GM04503 (cell line): Measurements from ENCODE around the gene MEF2A.

Source experiments
- DNase-seq: peaks from one replicate; pipeline ENCODE4 v3.0.0-alpha.2; 2012; ENCODE audit warnings: low read depth

The MEF2A gene

DNA sequence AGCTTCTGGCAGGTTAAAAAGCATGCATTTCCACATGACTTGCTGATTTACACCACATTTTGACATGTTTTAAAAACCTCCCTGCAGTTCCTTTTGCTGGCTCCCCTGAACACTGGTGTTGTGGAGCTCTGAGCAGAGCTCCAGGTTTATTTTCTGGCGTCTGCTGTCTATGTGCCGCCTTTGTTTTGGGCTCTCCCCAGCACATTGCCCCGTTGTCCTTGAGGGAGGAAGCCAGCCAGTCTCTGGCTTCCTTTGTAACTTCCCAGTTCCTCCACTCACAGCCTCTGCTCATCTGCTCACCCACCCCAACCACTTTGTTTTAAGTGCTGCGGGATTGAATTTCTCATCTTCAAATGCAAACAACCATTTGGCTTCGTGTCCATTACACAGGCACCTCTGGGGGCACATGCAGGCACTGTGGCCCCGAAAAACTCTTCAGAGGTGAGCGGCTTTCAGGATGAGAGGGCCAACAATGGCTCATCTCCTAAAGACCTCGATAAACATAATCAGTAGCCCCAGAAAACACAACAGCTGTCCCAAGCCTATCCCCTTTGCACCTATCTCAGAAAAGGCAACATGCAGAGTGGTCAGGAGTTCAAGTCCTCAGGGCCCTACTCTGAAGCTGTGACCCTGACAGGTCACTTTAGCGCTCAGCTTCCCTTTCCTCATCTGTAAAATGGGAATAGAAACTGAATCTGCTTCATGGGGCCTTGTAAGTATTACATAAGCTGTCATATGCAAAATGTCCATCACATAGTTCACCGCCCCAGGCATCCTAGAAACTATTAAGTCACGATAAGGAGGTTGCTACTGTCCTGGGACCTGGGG is 1.3 kb upstream of the MEF2A start:
- no peak for DNase-seq

GRCh38 chr15:99565049-99565298 is 810 bp upstream of the MEF2A start:
- no peak for DNase-seq

GRCh38 chr15:99566157-99566897 is 543 bp downstream of the MEF2A start:
- DNase-seq, result no peak

DNA sequence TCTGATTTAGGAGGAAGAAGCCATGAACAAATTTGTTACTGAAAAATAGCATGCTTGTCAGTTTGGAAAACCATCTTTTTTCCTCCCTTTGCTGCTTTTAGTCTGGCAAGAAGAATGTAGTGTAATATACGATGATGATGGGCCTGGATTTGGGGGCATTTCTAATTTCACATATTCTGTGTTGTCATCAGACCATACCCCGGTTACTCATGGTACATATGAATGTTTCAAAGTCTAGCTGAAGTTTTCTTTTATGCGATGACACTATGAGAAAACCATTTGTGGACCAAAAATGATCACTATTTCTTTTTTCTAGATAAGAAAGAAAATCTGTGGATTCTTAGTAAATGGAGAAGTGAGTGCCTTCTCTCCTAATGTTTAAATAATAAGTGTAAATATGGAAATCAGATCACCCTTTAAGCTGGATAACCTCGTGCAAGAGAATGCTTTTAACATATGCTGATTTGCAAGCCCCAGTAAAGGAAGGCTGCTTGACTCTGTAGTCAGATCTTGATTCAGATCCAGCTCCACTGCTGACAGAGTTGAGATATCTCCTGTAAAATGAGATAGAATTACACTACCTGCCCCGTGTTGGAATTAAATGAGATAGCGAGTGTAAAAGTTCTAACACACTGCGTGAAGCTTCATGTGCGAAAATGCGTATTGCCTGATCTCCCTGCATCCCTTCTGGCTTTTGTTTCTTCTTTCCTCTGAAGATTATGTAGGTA is 3.0 kb downstream of the MEF2A start:
- DNase-seq, result no peak

DNA sequence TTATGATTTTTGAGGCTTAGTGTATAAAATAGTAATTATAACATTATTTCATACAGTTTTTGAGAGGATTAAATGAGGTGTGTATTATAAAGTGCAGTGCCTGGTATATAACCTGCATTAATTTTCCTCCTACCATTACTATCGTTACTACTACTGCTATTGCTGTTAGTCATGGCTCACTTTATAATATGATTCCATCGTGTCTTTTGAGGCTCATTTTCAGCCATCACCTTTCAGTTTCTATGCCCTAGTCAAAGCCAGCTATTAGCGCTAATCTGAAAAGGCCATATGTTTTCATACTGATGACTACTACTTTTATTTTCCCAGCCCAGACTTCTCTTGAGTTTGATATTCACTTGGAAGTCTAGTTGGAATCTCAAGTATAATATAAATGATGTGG is 5.5 kb downstream of the MEF2A start:
- no peak for DNase-seq

DNA sequence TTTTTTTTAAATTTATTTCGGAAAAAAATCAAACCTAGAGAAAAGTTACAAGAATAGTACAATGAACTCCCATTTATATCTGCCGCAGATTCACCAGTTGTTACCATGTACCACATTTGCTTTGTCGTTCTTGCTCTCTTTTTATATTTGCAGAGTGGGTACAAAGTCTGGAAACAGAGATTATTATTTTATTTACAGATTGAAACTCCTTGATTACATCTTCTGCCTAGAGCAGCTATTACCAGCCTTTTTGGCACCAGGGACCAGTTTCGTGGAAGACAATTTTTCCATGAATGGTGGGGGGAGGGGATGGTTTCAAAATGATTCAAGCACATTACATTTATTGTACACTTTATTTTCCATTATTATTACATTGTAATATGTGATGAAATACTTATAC is 8.3 kb downstream of the MEF2A start:
- no peak for DNase-seq

GRCh38 chr15:99574502-99574901 is 8.7 kb downstream of the MEF2A start:
- DNase-seq, result no peak

DNA sequence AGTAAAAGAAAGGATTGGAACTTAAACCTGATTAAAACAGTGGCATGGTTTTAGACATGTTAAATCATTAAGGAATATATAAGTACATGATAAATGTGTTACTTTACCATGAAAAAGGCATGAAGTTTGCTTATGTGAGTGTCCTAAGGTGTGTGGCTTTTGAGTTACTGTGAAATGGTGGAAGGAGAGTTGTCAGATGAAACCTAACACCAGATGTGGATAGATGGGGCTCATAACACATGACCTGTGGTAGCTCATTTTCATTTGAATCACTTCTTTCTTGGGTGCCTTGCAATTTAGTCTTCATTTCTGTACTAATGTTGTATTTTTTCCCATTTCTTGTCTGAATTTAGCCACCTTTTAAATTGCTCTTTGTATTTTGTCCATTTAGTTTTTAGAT is 13.0 kb downstream of the MEF2A start:
- no peak for DNase-seq

GRCh38 chr15:99580076-99580475 is 14.3 kb downstream of the MEF2A start:
- no peak for DNase-seq

DNA sequence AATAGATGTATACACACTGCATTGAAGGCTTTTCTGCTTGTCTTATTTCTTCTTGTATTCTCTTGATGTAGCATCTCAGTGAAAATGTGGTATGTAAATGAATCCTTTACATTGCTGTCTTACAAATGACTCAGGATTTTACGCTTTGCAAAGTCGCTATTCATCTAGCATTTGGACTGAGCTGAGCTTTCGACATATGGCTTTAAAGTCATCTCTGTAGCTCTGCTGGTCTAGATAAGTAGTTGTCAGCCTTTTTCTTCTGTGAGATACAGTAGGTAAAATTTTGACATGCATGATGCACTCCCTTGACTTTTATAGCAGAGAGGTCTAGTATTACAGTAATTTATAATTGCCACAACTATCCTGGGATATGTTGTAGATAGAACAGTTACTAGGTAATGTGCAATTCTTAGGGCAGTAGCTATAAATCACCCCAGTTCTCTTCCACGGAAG is 16.8 kb downstream of the MEF2A start:
- DNase-seq, result no peak

DNA sequence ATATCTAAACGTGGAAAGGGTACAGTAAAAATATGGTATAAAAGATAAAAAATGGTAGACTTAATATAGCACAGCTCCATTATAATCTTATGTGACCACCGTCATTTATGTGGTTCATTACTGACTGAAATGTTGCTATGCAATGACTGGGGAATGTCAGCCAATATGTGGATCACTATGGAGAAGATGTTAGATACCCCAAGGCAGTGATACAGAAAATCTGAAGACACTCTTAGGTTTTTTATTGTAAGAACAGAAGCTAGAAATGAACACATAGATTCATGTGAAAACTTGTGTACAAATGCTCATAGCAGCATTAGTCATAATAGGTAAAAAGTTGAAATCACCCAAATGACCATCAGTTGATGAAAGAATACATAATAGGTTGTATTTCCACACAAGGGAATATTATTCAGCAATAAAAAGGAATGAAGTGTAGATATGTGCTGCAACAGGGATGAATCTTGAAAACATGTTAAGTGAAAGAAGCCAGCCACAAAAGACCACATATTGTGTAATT is 18.4 kb downstream of the MEF2A start:
- no peak for DNase-seq

DNA sequence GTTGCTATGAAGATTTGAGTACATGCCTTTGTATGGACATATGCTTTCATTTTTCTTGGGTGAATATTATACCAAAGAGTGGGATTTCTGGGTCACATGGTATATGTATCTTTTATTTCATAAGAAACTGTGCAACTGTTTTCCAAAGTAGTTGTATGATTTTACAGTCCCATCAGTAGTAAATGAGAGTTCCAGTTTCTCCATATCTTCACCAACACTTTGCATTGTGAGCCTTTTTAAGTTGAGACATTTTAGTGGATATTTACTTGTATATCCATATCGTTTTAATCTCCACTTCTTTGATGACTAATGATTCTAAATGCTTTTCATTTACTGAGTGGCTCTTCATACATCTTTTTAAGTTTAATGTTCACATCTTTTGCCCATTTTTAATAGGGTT is 20.3 kb downstream of the MEF2A start:
- no peak for DNase-seq

- no peak for DNase-seq
These were observed 24.0 kb downstream of the MEF2A start for GRCh38 chr15:99589801-99590200.

- DNase-seq, result no peak
These were observed 25.3 kb downstream of the MEF2A start for GRCh38 chr15:99590913-99591646.

DNA sequence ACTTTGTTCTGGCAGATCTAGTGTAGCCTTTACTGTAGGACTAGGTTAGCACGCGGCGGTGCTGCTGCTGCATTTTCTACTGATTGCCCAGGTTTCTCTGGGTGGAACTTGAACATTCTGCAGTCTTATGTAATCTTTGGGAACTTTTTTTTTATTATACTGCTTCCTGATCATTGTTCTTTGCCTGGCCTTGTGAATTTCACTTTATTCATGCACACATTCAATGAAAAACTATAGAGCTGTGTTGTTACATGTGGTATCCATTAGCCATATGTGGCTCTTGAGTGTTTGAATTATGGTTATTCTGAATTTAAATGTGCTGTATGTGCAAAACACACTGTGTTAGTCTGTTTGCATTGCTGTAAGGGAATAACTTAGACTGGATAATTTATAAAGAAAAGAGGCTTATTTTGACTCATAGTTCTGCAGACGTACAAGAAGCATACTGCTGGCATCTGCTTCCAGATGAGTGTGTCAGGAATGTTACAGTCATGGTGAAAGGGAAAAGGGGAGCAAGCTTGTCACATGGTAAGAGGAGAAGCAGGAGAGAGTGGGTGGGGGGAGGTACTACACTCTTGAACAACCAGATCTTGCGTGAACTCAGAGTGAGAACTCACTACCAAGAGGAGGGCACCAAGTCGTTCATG is 26.5 kb downstream of the MEF2A start:
- DNase-seq, result peak; percentile 20

DNA sequence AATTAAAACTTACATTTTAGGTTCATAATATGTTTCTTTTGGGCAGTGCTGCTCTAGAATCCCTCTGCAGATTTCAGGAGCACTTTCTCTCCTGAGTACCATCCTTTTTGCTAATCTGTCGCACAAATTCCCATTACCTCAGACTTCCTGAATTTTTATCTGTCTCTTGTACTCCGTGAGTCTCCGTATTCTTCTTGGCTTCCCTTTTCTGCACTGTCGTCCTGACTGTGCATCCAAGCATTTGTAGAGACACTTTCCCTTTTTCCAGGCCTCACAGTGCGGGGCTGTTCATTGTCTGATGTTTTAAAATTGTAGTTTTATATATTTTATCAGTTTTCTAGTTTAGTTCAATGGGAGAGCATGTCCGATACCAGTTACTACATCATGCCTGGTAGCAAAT is 27.3 kb downstream of the MEF2A start:
- DNase-seq, result no peak

DNA sequence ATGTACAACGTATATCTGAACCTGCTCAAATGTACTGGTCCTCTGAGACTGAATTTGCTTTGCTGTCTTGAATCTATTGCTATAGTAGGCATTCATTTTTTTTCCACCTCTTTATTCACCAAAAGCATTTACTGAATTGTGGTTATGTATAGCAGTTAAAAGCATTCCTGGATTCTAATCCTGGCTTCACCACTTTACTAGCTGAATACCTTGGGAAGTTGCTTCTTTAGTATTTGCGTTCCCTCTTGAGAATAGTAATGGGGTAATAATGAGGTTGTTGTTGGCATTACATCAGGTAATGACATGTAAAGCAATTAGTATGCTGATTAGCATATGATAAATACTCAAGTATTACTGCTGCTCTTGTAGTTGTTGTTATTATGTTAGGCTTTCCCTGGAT is 29.1 kb downstream of the MEF2A start:
- DNase-seq, result no peak

DNA sequence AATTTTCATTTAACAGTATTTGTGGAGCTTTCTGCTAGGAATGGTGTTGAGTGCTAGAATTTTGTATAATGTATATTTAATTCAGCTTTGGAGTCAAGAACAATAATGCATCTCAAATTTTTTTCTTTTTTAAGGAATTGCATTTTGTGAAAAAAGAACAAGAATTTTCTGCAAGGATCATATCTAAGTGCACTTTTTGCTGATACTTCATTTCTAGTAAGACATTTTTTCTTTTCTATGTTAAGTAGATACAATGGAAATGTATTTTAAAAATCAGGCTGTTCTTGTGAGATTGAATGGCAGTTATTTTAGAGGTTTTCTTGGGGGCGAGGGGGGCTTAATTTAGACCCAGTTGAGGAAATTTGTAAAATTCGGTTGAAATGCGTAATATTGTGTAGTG is 32.5 kb downstream of the MEF2A start:
- no peak for DNase-seq

GRCh38 chr15:99603828-99604227 is 38.0 kb downstream of the MEF2A start:
- DNase-seq, result peak; percentile 47

DNA sequence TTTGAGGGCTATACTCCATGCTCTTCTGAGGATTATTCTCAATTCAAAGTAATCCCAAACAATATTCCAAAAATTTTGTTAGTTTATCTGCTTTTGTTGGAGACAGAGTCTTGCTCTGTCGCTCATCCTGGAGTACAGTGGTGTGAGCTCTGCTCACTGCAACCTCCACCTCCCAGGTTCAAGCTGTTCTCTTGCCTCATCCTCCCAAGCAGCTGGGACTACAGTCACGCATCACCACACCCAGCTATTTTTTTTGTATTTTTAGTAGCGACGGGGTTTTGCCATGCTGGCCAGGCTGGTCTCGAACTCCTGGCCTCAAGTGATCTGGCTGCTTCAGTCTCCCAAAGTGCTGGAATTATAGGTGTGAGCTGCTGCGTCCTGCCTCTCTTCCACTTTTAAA is 39.1 kb downstream of the MEF2A start:
- DNase-seq, result no peak

GRCh38 chr15:99605490-99605931 is 39.7 kb downstream of the MEF2A start:
- no peak for DNase-seq

- DNase-seq, result no peak
These were observed 40.2 kb downstream of the MEF2A start for GRCh38 chr15:99605990-99606389.
